GM21619 (cell line): ENCODE data around the gene GSTA2.
"Not testable (repeated sequence)": the region's sequence is repeated elsewhere in the genome, so short reads cannot be mapped to it uniquely, and the experiment has no call there.

Experiments
- ATAC-seq: cut with Tn5 transposase; IDR thresholded peaks from one replicate; pipeline ENCODE4 v1.9.1; 2021; ENCODE audit not compliant: unreplicated experiment

GSTA2 gene

GRCh38 chr6:52763322-52763916 is at the start of gene GSTA2:
GSTA2 (minus strand) TSS chr6:52763475; CDS start chr6:52757947, 5,528 bp downstream.
- not testable (repeated sequence) for ATAC-seq

- not testable (repeated sequence) for ATAC-seq
Observed at GRCh38 chr6:52809777-52810176, 46.5 kb upstream of the GSTA2 start.

GRCh38 chr6:52808660-52809059 is 45.4 kb upstream of the GSTA2 start:
- no peak for ATAC-seq

- ATAC-seq: not testable (repeated sequence)
Observed at GRCh38 chr6:52803668-52804255, 40.5 kb upstream of the GSTA2 start, which contains the start of gene GSTA1. GSTA1 (minus strand) TSS chr6:52803816; CDS start chr6:52799267, 4,549 bp downstream.

GRCh38 chr6:52802806-52803205 is 39.5 kb upstream of the GSTA2 start:
- no peak for ATAC-seq

GRCh38 chr6:52801188-52801841 is 38.0 kb upstream of the GSTA2 start:
- no peak for ATAC-seq

- not testable (repeated sequence) for ATAC-seq
Observed at GRCh38 chr6:52799272-52799671, 36.0 kb upstream of the GSTA2 start.

- not testable (repeated sequence) for ATAC-seq
Observed at GRCh38 chr6:52794366-52794765, 31.1 kb upstream of the GSTA2 start.

- ATAC-seq: no peak
Observed at GRCh38 chr6:52790861-52791260, 27.6 kb upstream of the GSTA2 start.

- ATAC-seq: not testable (repeated sequence)
Observed at GRCh38 chr6:52789658-52790057, 26.4 kb upstream of the GSTA2 start.

GRCh38 chr6:52788478-52788877 is 25.2 kb upstream of the GSTA2 start:
- no peak for ATAC-seq

GRCh38 chr6:52787917-52788316 is 24.6 kb upstream of the GSTA2 start:
- ATAC-seq: no peak

- ATAC-seq: no peak
Observed at GRCh38 chr6:52786249-52786956, 23.1 kb upstream of the GSTA2 start.

GRCh38 chr6:52782696-52783274 is 19.5 kb upstream of the GSTA2 start:
- ATAC-seq: not testable (repeated sequence)

- not testable (repeated sequence) for ATAC-seq
Observed at GRCh38 chr6:52782209-52782608, 18.9 kb upstream of the GSTA2 start.

- no peak for ATAC-seq
Observed at GRCh38 chr6:52779237-52779636, 16.0 kb upstream of the GSTA2 start.

GRCh38 chr6:52776711-52777351 is 13.6 kb upstream of the GSTA2 start:
- ATAC-seq: not testable (repeated sequence)

- not testable (repeated sequence) for ATAC-seq
Observed at GRCh38 chr6:52769399-52769798, 6.1 kb upstream of the GSTA2 start.

GRCh38 chr6:52767658-52768057 is 4.4 kb upstream of the GSTA2 start:
- not testable (repeated sequence) for ATAC-seq

GRCh38 chr6:52761673-52762491 is 1.4 kb downstream of the GSTA2 start:
- ATAC-seq: not testable (repeated sequence)
